Activated CD8-positive, alpha-beta memory T cell treated with anti-CD3 and anti-CD28 coated beads, Interleukin-2, amount 50 U/mL, for 24 hours (primary cell): ENCODE data around the gene XCR1.

Experiments used
- DNase-seq: peaks from one replicate; pipeline ENCODE4 v3.0.0-alpha.2; 2020; ENCODE audit errors: extremely low read depth

The XCR1 gene

GRCh38 chr3:45984331-45985312 lies 42.7 kb downstream of the XCR1 start:
- no peak for DNase-seq

GRCh38 chr3:45983770-45984169 lies 43.5 kb downstream of the XCR1 start:
- no peak for DNase-seq

- no peak for DNase-seq
These were observed 45.8 kb downstream of the XCR1 start for GRCh38 chr3:45981346-45982074.

- DNase-seq: no peak
These were observed 46.5 kb downstream of the XCR1 start for GRCh38 chr3:45980819-45981218.

GRCh38 chr3:45980229-45980813 lies 47.0 kb downstream of the XCR1 start:
- DNase-seq: no peak

- no peak for DNase-seq
These were observed 47.9 kb downstream of the XCR1 start for GRCh38 chr3:45979378-45979777.

GRCh38 chr3:45978006-45978761 lies 49.1 kb downstream of the XCR1 start:
- DNase-seq: no peak

GRCh38 chr3:45976191-45977091 lies 50.8 kb downstream of the XCR1 start:
- no peak for DNase-seq

- no peak for DNase-seq
These were observed 51.6 kb downstream of the XCR1 start for GRCh38 chr3:45975686-45976085.

GRCh38 chr3:45974686-45975085 lies 52.6 kb downstream of the XCR1 start:
- no peak for DNase-seq

- DNase-seq: no peak
These were observed 54.5 kb downstream of the XCR1 start for GRCh38 chr3:45972534-45973402.

GRCh38 chr3:45969953-45970352 lies 57.3 kb downstream of the XCR1 start:
- DNase-seq: no peak

- DNase-seq: no peak
These were observed 58.2 kb downstream of the XCR1 start for GRCh38 chr3:45969116-45969515.

- DNase-seq: no peak
These were observed 58.6 kb downstream of the XCR1 start for GRCh38 chr3:45968706-45969105.

GRCh38 chr3:45968149-45968548 lies 59.1 kb downstream of the XCR1 start:
- DNase-seq: no peak

- DNase-seq: no peak
These were observed 59.6 kb downstream of the XCR1 start for GRCh38 chr3:45967724-45968123.
